ENCODE measurements around the gene HCRTR1.
A peak's percentile ranks its signal among the peaks of the same experiment; 100 is the strongest.

The HCRTR1 gene

DNA sequence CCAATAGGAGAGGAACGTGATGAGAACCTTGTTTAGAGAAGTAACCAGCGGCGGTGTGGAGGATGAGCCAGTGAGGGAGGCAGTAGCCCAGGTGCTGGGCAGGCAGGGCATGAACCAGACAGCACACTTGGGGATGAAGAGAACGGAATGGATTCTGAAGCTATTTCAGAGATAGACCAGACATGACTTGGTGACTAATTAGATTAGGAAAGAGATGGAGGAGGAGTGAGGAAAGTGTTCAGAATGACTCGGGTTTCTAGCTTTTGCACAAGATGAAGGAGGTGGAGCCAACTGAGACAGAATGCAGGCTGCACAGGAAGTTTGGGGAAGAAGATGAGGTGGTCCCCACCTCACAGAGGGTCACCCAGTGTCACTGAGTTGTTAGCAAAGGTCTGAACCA is 22.1 kb downstream of the HCRTR1 start:
- peak; percentile 68 for DNase-seq (ENCODE audit: low read depth)
- Histone ChIP-seq H3K9me3 (ENCODE audit: control insufficient read depth, low read length) (no peaks in the 10 kb centered on the region), H3K9ac (ENCODE audit: low read length) (peak overlapping the region; percentile 25), H3K4me1 (ENCODE audit: control insufficient read depth, insufficient read depth, low read length) (peaks cover 29% of the 10 kb centered on the region), H3K27me3 (replicated peaks; ENCODE audit: control insufficient read depth, insufficient read depth, low read length) (no peaks in the 10 kb centered on the region), H3K4me3 (ENCODE audit: low read length) (no peak overlapping the region), H3K36me3 (ENCODE audit: control insufficient read depth, insufficient read depth, low read length, severe bottlenecking) (peaks cover 3% of the 10 kb centered on the region)

DNA sequence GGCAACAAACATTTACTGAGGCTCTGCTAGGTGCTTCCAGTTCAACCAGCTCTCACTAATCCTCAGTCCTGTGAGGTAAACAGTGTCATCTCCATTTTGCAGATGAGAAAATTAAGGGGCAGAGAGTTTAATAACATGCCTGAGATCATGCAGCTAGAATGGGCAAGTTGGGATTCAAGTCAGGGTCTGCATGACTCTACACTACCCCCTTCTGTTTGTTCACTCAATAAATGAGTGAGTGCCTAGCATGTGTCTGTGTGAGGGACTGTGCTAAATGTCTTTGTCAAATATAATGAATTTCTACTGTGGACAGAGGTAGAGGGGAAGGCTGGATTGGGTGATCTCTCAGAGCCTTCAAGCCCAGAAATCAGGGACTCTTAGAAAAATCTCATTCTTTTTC is 22.7 kb downstream of the HCRTR1 start:
- Histone ChIP-seq H3K9me3 (ENCODE audit: control insufficient read depth, low read length) (no peaks in the 10 kb centered on the region), H3K36me3 (ENCODE audit: control insufficient read depth, insufficient read depth, low read length, severe bottlenecking) (no peaks in the 10 kb centered on the region), H3K4me3 (ENCODE audit: low read length) (no peak overlapping the region), H3K27me3 (replicated peaks; ENCODE audit: control insufficient read depth, insufficient read depth, low read length) (no peaks in the 10 kb centered on the region), H3K9ac (ENCODE audit: low read length) (peak overlapping the region; percentile 25), H3K4me1 (ENCODE audit: control insufficient read depth, insufficient read depth, low read length) (peaks cover 29% of the 10 kb centered on the region)
- DNase-seq (ENCODE audit: low read depth): no peak

DNA sequence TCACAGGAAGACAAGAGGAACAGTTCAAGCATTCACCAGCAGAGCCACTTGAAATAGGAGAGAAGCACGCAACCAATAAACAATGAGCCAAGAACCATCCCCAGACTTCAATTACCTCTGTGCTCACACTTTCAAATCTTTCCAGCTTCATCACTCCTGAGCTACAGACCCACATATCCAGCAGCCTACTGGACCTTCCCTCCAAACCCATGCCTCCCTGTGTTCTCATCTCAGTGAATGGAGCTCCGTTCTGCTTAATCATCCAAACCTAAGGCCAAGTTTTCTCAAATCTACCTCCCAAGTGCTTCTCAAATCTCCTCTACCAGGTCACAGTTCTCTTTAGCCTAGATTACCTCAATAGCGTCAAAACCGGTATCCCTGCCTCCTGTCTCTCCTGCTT is 23.5 kb downstream of the HCRTR1 start:
- no peak for DNase-seq (ENCODE audit: low read depth)
- Histone ChIP-seq H3K9ac (ENCODE audit: low read length) (no peak overlapping the region), H3K9me3 (ENCODE audit: control insufficient read depth, low read length) (no peaks in the 10 kb centered on the region), H3K4me3 (ENCODE audit: low read length) (no peak overlapping the region), H3K27me3 (replicated peaks; ENCODE audit: control insufficient read depth, insufficient read depth, low read length) (no peaks in the 10 kb centered on the region), H3K36me3 (ENCODE audit: control insufficient read depth, insufficient read depth, low read length, severe bottlenecking) (no peaks in the 10 kb centered on the region), H3K4me1 (ENCODE audit: control insufficient read depth, insufficient read depth, low read length) (peaks cover 35% of the 10 kb centered on the region)

DNA sequence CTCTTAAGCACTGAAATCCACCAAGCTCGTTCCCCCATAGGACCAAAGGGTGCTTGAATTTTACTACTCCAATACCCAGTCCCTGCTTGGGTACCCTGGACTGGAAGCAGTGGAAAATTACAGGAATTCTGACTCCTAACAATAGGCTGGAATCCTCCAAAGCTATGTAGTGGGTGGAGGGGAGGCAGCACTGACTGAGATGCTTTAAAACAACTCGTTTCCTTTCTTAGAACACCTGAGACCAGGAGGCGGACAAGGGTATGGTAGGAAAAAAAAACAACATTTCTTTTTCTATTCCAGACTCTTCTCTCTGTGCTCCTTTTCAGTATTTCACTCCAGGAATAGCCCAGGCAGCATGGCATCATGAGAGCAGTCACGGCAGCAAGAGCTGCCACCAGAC is 24.9 kb downstream of the HCRTR1 start:
- Histone ChIP-seq H3K4me1 (ENCODE audit: control insufficient read depth, insufficient read depth, low read length) (peaks cover 40% of the 10 kb centered on the region), H3K9me3 (ENCODE audit: control insufficient read depth, low read length) (no peaks in the 10 kb centered on the region), H3K4me3 (ENCODE audit: low read length) (no peak overlapping the region), H3K27me3 (replicated peaks; ENCODE audit: control insufficient read depth, insufficient read depth, low read length) (no peaks in the 10 kb centered on the region), H3K36me3 (ENCODE audit: control insufficient read depth, insufficient read depth, low read length, severe bottlenecking) (no peaks in the 10 kb centered on the region), H3K9ac (ENCODE audit: low read length) (no peak overlapping the region)
- no peak for DNase-seq (ENCODE audit: low read depth)

DNA sequence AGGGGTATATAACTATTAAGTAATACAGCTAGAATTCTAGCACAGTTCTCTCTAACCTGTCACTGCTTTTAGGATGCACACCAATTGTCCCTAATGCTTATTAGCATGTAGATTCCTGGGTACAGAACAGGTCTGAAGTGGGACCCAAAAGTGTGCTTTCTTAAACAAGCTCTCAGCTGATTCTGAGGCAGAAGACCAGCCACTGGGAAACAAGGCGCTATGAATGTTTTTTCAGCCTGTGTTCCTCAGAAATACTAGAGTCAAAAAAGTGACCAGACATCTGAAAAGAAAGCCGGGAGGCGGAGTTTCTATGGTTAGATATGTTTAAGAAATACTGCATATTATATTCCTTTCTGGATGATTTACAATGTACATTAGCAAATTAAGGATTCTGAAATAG is 25.4 kb downstream of the HCRTR1 start:
- H3K36me3 ChIP-seq (ENCODE audit: control insufficient read depth, insufficient read depth, low read length, severe bottlenecking): no peaks in the 10 kb centered on the region
- no peaks in the 10 kb centered on the region for H3K9me3 ChIP-seq (ENCODE audit: control insufficient read depth, low read length)
- no peak for DNase-seq (ENCODE audit: low read depth)
- H3K4me3 ChIP-seq (ENCODE audit: low read length): no peak overlapping the region
- no peaks in the 10 kb centered on the region for H3K27me3 ChIP-seq (replicated peaks; ENCODE audit: control insufficient read depth, insufficient read depth, low read length)
- peaks cover 37% of the 10 kb centered on the region for H3K4me1 ChIP-seq (ENCODE audit: control insufficient read depth, insufficient read depth, low read length)
- no peak overlapping the region for H3K9ac ChIP-seq (ENCODE audit: low read length)

DNA sequence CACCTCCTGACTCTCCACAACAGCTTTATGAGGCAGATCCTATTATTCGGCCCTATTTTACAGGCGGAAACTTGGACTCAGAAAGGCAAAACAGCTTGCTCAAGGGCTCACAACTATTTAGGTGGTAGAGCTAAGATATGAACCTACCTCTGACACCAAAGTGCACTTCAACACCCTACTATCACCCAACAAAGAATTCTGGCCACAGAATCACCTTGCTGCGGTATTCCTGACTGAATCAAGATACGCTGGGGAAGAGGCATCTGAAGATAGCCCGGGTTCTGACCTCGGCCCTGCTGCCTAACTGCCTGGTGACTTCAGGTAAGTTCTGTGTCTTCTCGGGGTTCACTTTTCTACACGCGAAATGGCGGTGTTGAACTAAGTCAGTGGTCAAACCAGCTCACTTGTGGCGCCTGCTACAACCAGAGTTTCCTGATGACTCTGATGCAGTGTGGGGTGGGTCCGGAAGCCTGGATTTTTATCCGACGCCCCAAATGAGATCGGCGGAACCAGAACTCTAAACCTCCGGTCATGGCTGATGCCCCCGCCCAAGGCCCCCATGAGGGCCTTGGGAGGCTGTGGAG is 26.6 kb downstream of the HCRTR1 start:
- Histone ChIP-seq H3K27me3 (replicated peaks; ENCODE audit: control insufficient read depth, insufficient read depth, low read length) (no peaks in the 10 kb centered on the region), H3K9ac (ENCODE audit: low read length) (peak overlapping the region; percentile 94), H3K9me3 (ENCODE audit: control insufficient read depth, low read length) (no peaks in the 10 kb centered on the region), H3K4me3 (ENCODE audit: low read length) (peak overlapping the region; percentile 96), H3K4me1 (ENCODE audit: control insufficient read depth, insufficient read depth, low read length) (peaks cover 40% of the 10 kb centered on the region), H3K36me3 (ENCODE audit: control insufficient read depth, insufficient read depth, low read length, severe bottlenecking) (no peaks in the 10 kb centered on the region)
- DNase-seq (ENCODE audit: low read depth): no peak

DNA sequence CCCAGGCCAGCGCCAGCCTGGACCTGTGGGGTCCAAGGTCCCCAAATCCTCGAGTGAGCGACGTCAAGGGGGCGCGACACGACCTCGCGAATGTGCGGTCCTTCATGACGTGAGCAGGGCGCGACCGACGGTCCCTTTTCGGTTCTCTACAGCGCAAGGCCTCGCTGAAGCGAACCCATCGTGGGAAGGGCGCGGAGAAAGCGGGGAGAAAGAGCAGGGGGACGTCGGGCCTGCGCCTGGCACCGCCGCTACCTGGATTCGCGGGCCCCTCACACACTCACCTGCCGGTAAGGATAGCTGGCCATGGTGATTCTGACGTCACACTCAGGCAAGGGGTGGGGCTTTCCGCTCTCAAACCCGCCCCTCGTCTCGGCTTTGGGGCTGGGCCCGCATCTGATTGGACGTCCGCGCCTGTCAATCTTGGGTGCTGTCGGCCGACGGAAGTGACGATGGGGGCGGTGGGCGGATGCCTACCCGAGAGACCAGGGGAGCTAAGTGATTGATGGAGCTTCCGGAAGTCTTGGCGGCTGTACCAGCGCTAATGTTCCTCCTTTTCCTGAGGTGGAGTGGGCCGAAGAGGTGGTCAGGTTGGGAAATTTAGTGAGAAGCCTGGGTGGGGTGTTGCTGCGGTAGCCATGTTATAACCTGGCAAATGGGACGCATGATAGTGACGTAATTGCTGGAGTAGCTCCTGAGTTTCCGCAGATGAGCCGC is 27.2 kb downstream of the HCRTR1 start, which contains the start of gene PEF1:
TSS of gene PEF1 (minus strand) at position 317 of the 714 bp plus-strand sequence. CDS start at position 305, 12 bp downstream.
- Histone ChIP-seq H3K9me3 (ENCODE audit: control insufficient read depth, low read length) (no peaks in the 10 kb centered on the region), H3K27me3 (replicated peaks; ENCODE audit: control insufficient read depth, insufficient read depth, low read length) (no peaks in the 10 kb centered on the region), H3K4me3 (ENCODE audit: low read length) (peak within 1 kb of the TSS; percentile 96), H3K9ac (ENCODE audit: low read length) (peak within 1 kb of the TSS; percentile 94), H3K4me1 (ENCODE audit: control insufficient read depth, insufficient read depth, low read length) (peaks cover 33% of the 10 kb centered on the region), H3K36me3 (ENCODE audit: control insufficient read depth, insufficient read depth, low read length, severe bottlenecking) (no peaks in the 10 kb centered on the region)
- peak; percentile 100 for DNase-seq (ENCODE audit: low read depth)

DNA sequence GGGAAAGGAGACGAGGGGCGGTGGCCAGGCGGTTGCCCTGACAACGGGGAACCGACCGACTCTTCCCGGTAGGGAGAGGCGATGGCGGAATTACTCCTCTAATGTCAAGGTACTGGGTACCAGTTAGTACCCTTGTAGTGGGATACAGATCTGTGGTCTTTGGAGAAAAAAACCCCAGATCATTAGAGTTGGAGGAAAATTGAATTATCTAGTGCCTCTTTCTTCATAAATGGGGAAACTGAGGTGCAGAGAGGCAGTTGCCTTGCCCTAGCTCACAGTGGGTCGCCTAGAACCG is 27.7 kb downstream of the HCRTR1 start:
- no peaks in the 10 kb centered on the region for H3K27me3 ChIP-seq (replicated peaks; ENCODE audit: control insufficient read depth, insufficient read depth, low read length)
- DNase-seq (ENCODE audit: low read depth): no peak
- H3K4me1 ChIP-seq (ENCODE audit: control insufficient read depth, insufficient read depth, low read length): peaks cover 28% of the 10 kb centered on the region
- peak overlapping the region; percentile 96 for H3K4me3 ChIP-seq (ENCODE audit: low read length)
- H3K9ac ChIP-seq (ENCODE audit: low read length): peak overlapping the region; percentile 94
- H3K9me3 ChIP-seq (ENCODE audit: control insufficient read depth, low read length): no peaks in the 10 kb centered on the region
- no peaks in the 10 kb centered on the region for H3K36me3 ChIP-seq (ENCODE audit: control insufficient read depth, insufficient read depth, low read length, severe bottlenecking)

DNA sequence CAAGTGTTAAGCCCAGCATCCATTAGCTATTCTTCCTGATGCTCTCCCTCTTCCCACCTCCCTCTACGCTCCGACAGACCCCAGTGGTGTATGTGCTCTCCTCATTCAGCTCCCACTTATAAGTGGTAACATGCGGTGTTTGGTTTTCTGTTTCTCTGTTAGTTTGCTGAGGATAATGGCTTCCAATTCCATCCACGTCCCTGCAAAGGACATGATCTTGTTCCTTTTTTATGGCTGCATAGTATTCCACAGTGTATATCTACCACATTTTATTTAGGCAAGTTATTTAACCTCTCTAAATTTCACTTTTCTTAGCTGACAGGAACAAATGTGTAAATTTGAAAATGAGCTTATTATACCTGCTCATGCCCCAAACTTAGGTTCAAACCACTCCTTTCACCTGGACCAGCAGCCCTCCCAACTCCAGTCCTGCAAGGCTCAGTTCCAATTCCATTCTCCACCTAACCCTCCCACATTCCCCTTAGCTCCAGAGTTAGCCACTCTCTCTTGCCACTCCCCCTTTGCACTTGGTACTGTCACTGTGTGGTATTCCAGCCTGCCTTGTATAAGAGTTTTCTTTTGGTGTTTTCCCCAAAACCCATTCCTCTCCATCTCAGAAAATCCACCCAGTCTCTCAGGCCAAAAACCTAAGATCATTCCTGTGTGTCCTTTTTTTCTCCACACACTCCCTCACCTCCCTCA is 28.9 kb downstream of the HCRTR1 start:
- Histone ChIP-seq H3K27me3 (replicated peaks; ENCODE audit: control insufficient read depth, insufficient read depth, low read length) (no peaks in the 10 kb centered on the region), H3K9ac (ENCODE audit: low read length) (peak overlapping the region; percentile 12), H3K9me3 (ENCODE audit: control insufficient read depth, low read length) (no peaks in the 10 kb centered on the region), H3K36me3 (ENCODE audit: control insufficient read depth, insufficient read depth, low read length, severe bottlenecking) (no peaks in the 10 kb centered on the region), H3K4me1 (ENCODE audit: control insufficient read depth, insufficient read depth, low read length) (peaks cover 28% of the 10 kb centered on the region), H3K4me3 (ENCODE audit: low read length) (no peak overlapping the region)
- no peak for DNase-seq (ENCODE audit: low read depth)

DNA sequence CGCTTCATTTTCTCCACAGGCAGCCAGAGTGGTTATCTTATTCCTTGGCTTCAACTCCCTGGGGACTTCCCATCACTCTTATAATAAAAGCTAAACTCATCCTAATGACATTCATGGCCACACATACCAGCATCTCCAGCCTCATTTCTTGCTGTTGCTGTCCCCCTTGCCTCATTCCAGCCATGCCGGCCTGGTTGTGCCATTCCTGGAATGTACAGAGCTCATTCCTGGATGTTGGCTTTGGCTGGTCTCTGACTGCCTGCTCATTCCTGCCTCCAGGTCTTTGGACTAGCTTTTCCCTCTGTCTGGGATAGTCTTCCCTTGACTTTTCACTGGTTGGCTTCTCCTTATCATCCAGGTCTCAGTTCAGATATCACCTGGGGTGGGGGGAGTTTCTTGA is 29.6 kb downstream of the HCRTR1 start:
- H3K4me3 ChIP-seq (ENCODE audit: low read length): no peak overlapping the region
- peaks cover 4% of the 10 kb centered on the region for H3K36me3 ChIP-seq (ENCODE audit: control insufficient read depth, insufficient read depth, low read length, severe bottlenecking)
- no peaks in the 10 kb centered on the region for H3K27me3 ChIP-seq (replicated peaks; ENCODE audit: control insufficient read depth, insufficient read depth, low read length)
- peaks cover 34% of the 10 kb centered on the region for H3K4me1 ChIP-seq (ENCODE audit: control insufficient read depth, insufficient read depth, low read length)
- DNase-seq (ENCODE audit: low read depth): peak; percentile 44
- H3K9ac ChIP-seq (ENCODE audit: low read length): no peak overlapping the region
- H3K9me3 ChIP-seq (ENCODE audit: control insufficient read depth, low read length): no peaks in the 10 kb centered on the region

DNA sequence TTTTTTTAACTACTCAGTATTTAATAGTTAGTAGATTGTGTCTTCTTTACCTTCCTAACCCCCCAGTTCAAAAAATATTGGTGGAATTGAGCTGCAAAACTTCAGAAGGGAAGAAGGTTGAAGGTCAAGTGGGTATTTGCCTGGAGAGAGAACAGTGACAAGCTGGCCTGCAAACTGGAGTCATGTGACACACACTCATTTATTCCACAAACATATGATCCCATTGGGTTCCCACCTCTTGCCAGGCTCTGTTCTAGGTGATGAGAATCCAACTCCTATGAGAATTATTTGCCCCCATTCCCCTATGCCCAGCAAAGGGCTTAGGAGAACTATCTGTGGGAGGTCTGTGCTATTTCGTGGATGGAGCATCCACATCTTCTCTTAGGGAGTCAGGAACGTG is 30.7 kb downstream of the HCRTR1 start:
- Histone ChIP-seq H3K9ac (ENCODE audit: low read length) (no peak overlapping the region), H3K4me1 (ENCODE audit: control insufficient read depth, insufficient read depth, low read length) (peaks cover 34% of the 10 kb centered on the region), H3K27me3 (replicated peaks; ENCODE audit: control insufficient read depth, insufficient read depth, low read length) (no peaks in the 10 kb centered on the region), H3K4me3 (ENCODE audit: low read length) (no peak overlapping the region), H3K36me3 (ENCODE audit: control insufficient read depth, insufficient read depth, low read length, severe bottlenecking) (peaks cover 14% of the 10 kb centered on the region), H3K9me3 (ENCODE audit: control insufficient read depth, low read length) (no peaks in the 10 kb centered on the region)
- DNase-seq (ENCODE audit: low read depth): no peak
